H1 (cell line): Measurements from ENCODE around the gene GAD2. TPM values are rescaled to one million over a fixed set of nuclear protein-coding genes. Genes with fewer than 3 reads are reported as not detected.

Experiments used
- CTCF ChIA-PET: fragments of 300-600 bp; sonication (Branson Sonifier 250); formaldehyde crosslinking; loops from one replicate; lab custom pipeline; 2021; ENCODE audit not compliant: partially characterized antibody; lab: Charles Lee
- POLR2A ChIA-PET: fragments of 300-600 bp; sonication (Branson Sonifier 250); formaldehyde crosslinking; loops from one replicate; lab custom pipeline; 2021; ENCODE audit warnings: inconsistent platforms; ENCODE audit not compliant: partially characterized antibody; lab: Charles Lee
- DNase-seq, 2 experiments: peaks; one replicate each; pipeline versions ENCODE4 v3.0.0 to v3.0.0-alpha.2; 2010 to 2022; ENCODE audit warnings: low spot score in 2 of 2, low read depth in 1 of 2, mixed read lengths in 1 of 2
- FAIRE-seq: peaks from 2 replicates; lab custom pipeline; 2011; peaks lifted over from hg19 to GRCh38; lab: Jason Lieb, UNC
- H2AFZ ChIP-seq: 2 replicates; pipeline ENCODE4 v1.8.1; 2012; ENCODE audit warnings: low read length, inconsistent platforms
- H2AK5ac ChIP-seq: 2 replicates; pipeline ENCODE4 v1.6.1; 2013; ENCODE audit warnings: low read depth, low read length
- H2BK120ac ChIP-seq: replicated peaks from 2 replicates; pipeline ENCODE3; 2013; ENCODE audit warnings: low read depth, low read length, inconsistent platforms
- H2BK12ac ChIP-seq: 2 replicates; pipeline ENCODE4 v1.6.1; 2013; ENCODE audit warnings: low read depth, low read length
- H2BK15ac ChIP-seq: 2 replicates; pipeline ENCODE4 v1.6.1; 2013; ENCODE audit warnings: low read length
- H2BK20ac ChIP-seq: 2 replicates; pipeline ENCODE4 v1.6.1; 2013; ENCODE audit warnings: low read length
- H2BK5ac ChIP-seq: 2 replicates; pipeline ENCODE4 v1.6.1; 2013; ENCODE audit warnings: low read depth, low read length
- H3K14ac ChIP-seq: 2 replicates; pipeline ENCODE4 v1.6.1; 2013; ENCODE audit warnings: inconsistent platforms; ENCODE audit not compliant: insufficient read length
- H3K18ac ChIP-seq: 2 replicates; pipeline ENCODE4 v1.6.1; 2013; ENCODE audit warnings: low read length; ENCODE audit errors: extremely low read depth
- H3K23ac ChIP-seq: 2 replicates; pipeline ENCODE4 v1.6.1; 2013; ENCODE audit warnings: inconsistent platforms; ENCODE audit not compliant: insufficient read length
- H3K23me2 ChIP-seq: 2 replicates; pipeline ENCODE4 v1.6.1; 2013; ENCODE audit warnings: low read depth, low read length
- H3K27ac ChIP-seq: 2 replicates; pipeline ENCODE4 v1.6.1; 2011; ENCODE audit warnings: low read depth, low read length, inconsistent platforms
- H3K27me3 ChIP-seq, 4 experiments: replicated peaks in 1 of 4; 1 replicate in 1 of 4; 2 replicates in 3 of 4; pipeline versions ENCODE4 v1.6.1 to v1.8.1; 2011 to 2013; ENCODE audit warnings: low read length in 3 of 4, mild to moderate bottlenecking in 3 of 4, inconsistent platforms in 2 of 4, mixed read lengths in 2 of 4, moderate library complexity in 1 of 4; ENCODE audit not compliant: control insufficient read depth in 3 of 4, insufficient read depth in 3 of 4; ENCODE audit errors: extremely low read depth in 1 of 4
- H3K36me3 ChIP-seq, 4 experiments: 2 replicates each; pipeline versions ENCODE4 v1.6.1 to v1.8.1; 2011 to 2013; ENCODE audit warnings: mild to moderate bottlenecking in 4 of 4, low read length in 3 of 4, moderate library complexity in 2 of 4, control low read depth in 1 of 4, inconsistent platforms in 1 of 4; ENCODE audit not compliant: insufficient read depth in 4 of 4, control insufficient read depth in 2 of 4
- H3K4ac ChIP-seq: replicated peaks from 2 replicates; pipeline ENCODE3; 2013; ENCODE audit warnings: low read length, low read depth, mixed read lengths, inconsistent platforms; ENCODE audit not compliant: insufficient read length
- H3K4me1 ChIP-seq, 4 experiments: replicated peaks in 1 of 4; 1 replicate in 1 of 4; 2 replicates in 3 of 4; pipeline versions ENCODE4 v1.6.1 to v1.8.1; 2011 to 2013; ENCODE audit warnings: low read length in 3 of 4, inconsistent platforms in 2 of 4, mixed read lengths in 1 of 4; ENCODE audit not compliant: insufficient read depth in 4 of 4, control insufficient read depth in 3 of 4
- H3K4me2 ChIP-seq, 2 experiments: 2 replicates each; pipeline versions ENCODE4 v1.6.1 to v1.8.1; 2011 to 2013; ENCODE audit warnings: low read depth in 2 of 2, low read length in 2 of 2, control low read depth in 1 of 2, inconsistent platforms in 1 of 2, mild to moderate bottlenecking in 1 of 2; ENCODE audit not compliant: insufficient read depth in 1 of 2
- H3K4me3 ChIP-seq, 4 experiments: fragments of 200-600, 300-600 bp in 1 of 4; sonication (generic), shearing (Covaris generic), sonication (Bioruptor Twin) in 1 of 4; 2 replicates each; pipeline versions ENCODE4 v1.5.1 to v1.8.1; 2011 to 2016; ENCODE audit warnings: low read length in 4 of 4, low read depth in 3 of 4, control low read depth in 2 of 4, inconsistent platforms in 2 of 4, mild to moderate bottlenecking in 2 of 4, mixed read lengths in 1 of 4, moderate library complexity in 1 of 4; ENCODE audit not compliant: insufficient read depth in 2 of 4; ENCODE audit errors: extremely low read depth in 1 of 4
- H3K56ac ChIP-seq: replicated peaks from 2 replicates; pipeline ENCODE3; 2013; ENCODE audit warnings: low read depth, mild to moderate bottlenecking, mixed read lengths, low read length, inconsistent platforms; ENCODE audit not compliant: insufficient read length
- H3K79me1 ChIP-seq: 2 replicates; pipeline ENCODE4 v1.6.1; 2013; ENCODE audit warnings: low read depth, low read length, control low read depth
- H3K79me2 ChIP-seq, 2 experiments: 2 replicates each; pipeline versions ENCODE4 v1.6.1 to v1.8.1; 2012 to 2013; ENCODE audit warnings: low read length in 2 of 2, mild to moderate bottlenecking in 2 of 2, inconsistent platforms in 1 of 2; ENCODE audit not compliant: insufficient read depth in 2 of 2, control insufficient read depth in 1 of 2
- H3K9ac ChIP-seq, 4 experiments: replicated peaks in 1 of 4; 1 replicate in 1 of 4; 2 replicates in 3 of 4; pipeline versions ENCODE4 v1.6.1 to v1.8.1; 2011 to 2013; ENCODE audit warnings: low read depth in 3 of 4, low read length in 3 of 4, control low read depth in 2 of 4, mild to moderate bottlenecking in 2 of 4, moderate library complexity in 2 of 4, inconsistent platforms in 1 of 4; ENCODE audit errors: extremely low read depth in 1 of 4
- H3K9me3 ChIP-seq, 2 experiments: 2 replicates each; pipeline versions ENCODE4 v1.6.1 to v1.8.1; 2012 to 2013; ENCODE audit warnings: mild to moderate bottlenecking in 2 of 2, moderate library complexity in 2 of 2, control low read depth in 1 of 2, inconsistent platforms in 1 of 2, low read depth in 1 of 2, low read length in 1 of 2, mixed read lengths in 1 of 2; ENCODE audit not compliant: insufficient read depth in 2 of 2
- H4K20me1 ChIP-seq, 2 experiments: replicated peaks in 1 of 2; 2 replicates each; pipeline versions ENCODE3 to v1.8.1; 2011 to 2013; ENCODE audit warnings: inconsistent platforms in 2 of 2, low read length in 2 of 2, mild to moderate bottlenecking in 1 of 2; ENCODE audit not compliant: insufficient read depth in 2 of 2, control insufficient read depth in 1 of 2
- H4K5ac ChIP-seq: 2 replicates; pipeline ENCODE4 v1.6.1; 2013; ENCODE audit warnings: low read length, low read depth, mixed read lengths, inconsistent platforms; ENCODE audit not compliant: insufficient read length
- H4K8ac ChIP-seq: 2 replicates; pipeline ENCODE4 v1.8.0; 2013; ENCODE audit warnings: mild to moderate bottlenecking, moderate library complexity, low read length, inconsistent platforms; ENCODE audit not compliant: insufficient read depth; ENCODE audit errors: extremely low read depth
- H4K91ac ChIP-seq: replicated peaks from 2 replicates; pipeline ENCODE3; 2013; ENCODE audit warnings: low read length, mixed read lengths, inconsistent platforms; ENCODE audit not compliant: insufficient read length
- KDM5A ChIP-seq: fragments of 200-600 bp; IDR thresholded peaks from 2 replicates; pipeline ENCODE4 v1.7.1; 2012; ENCODE audit warnings: mild to moderate bottlenecking, low read length, inconsistent platforms, mixed read lengths
- POLR2A ChIP-seq, 2 experiments: IDR thresholded peaks; 1 replicate in 1 of 2; 2 replicates in 1 of 2; pipeline ENCODE4 v1.6.1; 2011; ENCODE audit warnings: low read depth in 2 of 2, low read length in 2 of 2, mild to moderate bottlenecking in 2 of 2; ENCODE audit errors: control extremely low read depth in 1 of 2
- polyA plus RNA-seq, 7 experiments: library from polyadenylated mRNA; depleted of rRNA in 3 of 7; stranded (reverse) in 5 of 7; unstranded in 2 of 7; fragments of >200 nt in 5 of 7; fragments of 200-250 nt in 2 of 7; gene quantifications; 1 replicate in 5 of 7; 2 replicates in 1 of 7; 4 replicates in 1 of 7; pipeline versions ENCODE4 v1.2.1 to v1.2.3, GENCODE V29; 2011 to 2013; ENCODE audit warnings: missing spikeins in 2 of 7, mixed read lengths in 2 of 7
- total RNA-seq: library from RNA; stranded (reverse); fragmentation: NEBNext Ultra II Directional; extraction: Animal tissue kit (Norgen Biotek cat#: 25700); gene quantifications from 2 replicates; pipeline ENCODE4 v1.2.1, GENCODE V29; 2021

The GAD2 gene
- total and polyA plus RNA-seq, 2 of the 8 experiments (the other 6 are each of a cell fraction or from before 2014, with no cell fraction given) = 0.30 to 0.47 TPM

DNA sequence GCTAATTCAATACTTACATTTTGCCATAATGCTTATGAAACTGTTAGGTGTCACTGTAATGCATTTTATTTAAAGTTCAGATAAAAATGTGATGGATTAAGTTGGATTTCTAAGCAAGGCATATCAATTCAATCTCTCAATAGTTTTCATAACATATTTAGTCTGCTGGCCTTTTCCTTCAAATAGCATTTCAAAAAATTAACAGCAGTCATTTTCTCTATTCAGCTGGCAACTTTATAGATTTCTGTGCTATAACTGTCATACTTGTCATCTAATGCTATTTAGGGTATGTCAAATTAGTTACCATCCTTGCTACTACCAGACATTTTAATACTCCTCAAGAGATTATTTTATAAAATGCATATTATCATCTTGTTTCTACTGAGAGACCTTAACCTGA, 4.3 kb downstream of the GAD2 start:
- no peak overlapping the region for H3K4me2 ChIP-seq
- no peak overlapping the region for H3K18ac ChIP-seq
- H4K20me1 ChIP-seq = no peaks in the 10 kb centered on the region
- no peak overlapping the region for H3K4me3 ChIP-seq
- no peak overlapping the region for H2BK15ac ChIP-seq
- peaks cover 16% of the 10 kb centered on the region; the same call in 1 of the 2 replicates for H3K23me2 ChIP-seq
- no peak overlapping the region for H3K14ac ChIP-seq
- peaks cover 36 to 53% (median 44%) of the 10 kb centered on the region in 4 experiments for H3K27me3 ChIP-seq
- DNase-seq (no peak), FAIRE-seq (no peak)
- no peak for TF ChIP-seq KDM5A
- no peak for TF ChIP-seq POLR2A (IDR thresholded peaks at IDR 0.05; ENCODE audit: control extremely low read depth in 1 of 2, low read depth in 2 of 2, low read length in 2 of 2)
- H3K27ac ChIP-seq = no peak overlapping the region
- no peaks in the 10 kb centered on the region for H3K36me3 ChIP-seq
- H2BK120ac ChIP-seq = no peak overlapping the region
- H3K4ac ChIP-seq = no peak overlapping the region
- CTCF ChIA-PET = interaction anchor here (0.6 kb wide), 1 partner anchor 349 kb away, joined by 5 read pairs; no protein-coding TSS in a partner anchor
- no peak overlapping the region for H2AFZ ChIP-seq
- H3K9ac ChIP-seq = no peak overlapping the region
- POLR2A ChIA-PET = no interaction called here
- H2AK5ac ChIP-seq = no peak overlapping the region
- no peak overlapping the region for H2BK5ac ChIP-seq
- H3K79me1 ChIP-seq = no peaks in the 10 kb centered on the region; the same call in 1 of the 2 replicates
- H3K4me1 ChIP-seq = peaks cover 0 to 22% (median 7%) of the 10 kb centered on the region in 4 experiments; a peak in 5 of 7 replicates
- H4K5ac ChIP-seq = no peak overlapping the region
- no peaks in the 10 kb centered on the region for H3K9me3 ChIP-seq
- H4K8ac ChIP-seq = no peak overlapping the region
- H2BK20ac ChIP-seq = no peak overlapping the region
- H3K56ac ChIP-seq = no peak overlapping the region
- H3K23ac ChIP-seq = no peak overlapping the region
- H2BK12ac ChIP-seq = no peak overlapping the region
- H4K91ac ChIP-seq = no peak overlapping the region
- H3K79me2 ChIP-seq = no peaks in the 10 kb centered on the region
